GM18499 (cell line): Measurements from ENCODE around the gene GPRIN3.
"Not testable (repeated sequence)": the region's sequence is repeated elsewhere in the genome, so short reads cannot be mapped to it uniquely, and the experiment has no call there.

ENCODE experiments used
- ATAC-seq: cut with Tn5 transposase; IDR thresholded peaks from one replicate; pipeline ENCODE4 v1.9.1; 2021; ENCODE audit warnings: moderate number of reproducible peaks; ENCODE audit not compliant: insufficient read depth, unreplicated experiment

The GPRIN3 gene

DNA sequence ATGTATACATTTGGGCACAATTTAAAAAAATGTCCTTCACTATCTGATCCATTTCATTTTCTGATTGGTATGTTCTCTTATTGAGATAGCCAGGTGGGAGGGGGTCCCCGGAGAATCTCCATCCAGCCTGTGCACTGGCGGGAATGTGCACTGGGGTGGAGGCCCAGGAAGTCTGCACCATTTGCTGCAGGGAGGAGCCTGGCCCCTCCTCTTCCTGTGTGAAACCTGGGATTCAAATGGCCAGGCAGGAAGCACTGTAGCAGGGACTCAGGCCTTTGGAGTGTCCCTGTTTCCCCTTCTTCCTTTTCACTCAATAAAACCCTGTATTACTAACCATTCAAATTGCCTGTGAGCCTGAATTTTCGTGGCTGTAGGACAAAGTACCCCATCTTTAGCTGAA lies 44.3 kb downstream of the GPRIN3 start:
- no peak for ATAC-seq

DNA sequence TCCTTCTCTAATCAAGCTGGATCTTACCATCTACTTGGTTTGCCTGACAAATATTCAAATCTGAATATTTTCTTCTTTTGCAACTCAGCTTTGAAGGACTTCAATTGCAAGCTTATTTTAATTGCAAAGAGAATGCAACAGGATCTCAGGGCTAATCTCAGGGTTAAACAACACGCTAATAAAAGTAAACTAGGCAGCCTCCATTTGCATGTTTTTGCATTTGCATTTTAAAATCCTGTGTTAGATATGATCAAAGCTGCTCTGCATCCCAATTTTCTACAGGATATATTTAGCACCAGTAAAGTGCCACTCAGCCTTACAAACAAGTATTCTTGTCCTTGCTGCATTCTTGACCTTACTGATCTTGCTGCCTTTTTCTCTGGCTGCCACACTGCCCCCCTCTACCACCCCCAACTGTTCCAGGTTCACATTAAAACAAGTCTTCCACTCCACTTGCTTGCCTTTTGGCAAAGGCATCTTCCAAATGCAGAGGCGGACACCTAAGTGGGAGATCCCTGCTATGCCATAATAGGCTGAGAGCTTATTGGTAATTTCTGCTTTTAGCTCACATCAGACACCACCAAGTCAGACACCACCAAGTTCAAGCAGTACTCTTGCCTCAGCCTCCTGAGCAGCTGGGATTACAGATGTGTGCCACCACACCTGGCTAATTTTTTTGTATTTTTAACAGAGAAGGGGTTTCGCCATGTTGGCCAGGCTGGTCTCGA lies 48.1 kb downstream of the GPRIN3 start:
- ATAC-seq, result no peak

DNA sequence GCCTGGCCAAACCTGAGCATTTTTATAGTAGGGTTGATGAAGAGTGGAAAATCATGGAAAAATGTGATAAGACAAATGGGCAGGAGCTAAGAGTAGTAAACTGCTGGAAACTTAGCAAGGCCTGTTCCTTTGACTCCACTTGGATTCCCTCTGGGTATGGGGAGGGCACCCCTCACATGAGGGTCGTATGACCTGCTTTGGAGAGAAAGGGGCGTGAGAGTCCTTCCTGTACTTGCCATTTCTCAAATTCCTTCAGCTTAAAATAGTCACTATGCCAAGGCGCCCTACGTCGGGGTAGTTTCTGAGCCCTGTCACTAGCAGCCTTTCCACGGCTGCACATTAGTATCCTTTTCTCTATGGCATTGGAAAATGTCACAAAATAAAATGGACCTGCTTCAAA lies 49.1 kb downstream of the GPRIN3 start:
- no peak for ATAC-seq

DNA sequence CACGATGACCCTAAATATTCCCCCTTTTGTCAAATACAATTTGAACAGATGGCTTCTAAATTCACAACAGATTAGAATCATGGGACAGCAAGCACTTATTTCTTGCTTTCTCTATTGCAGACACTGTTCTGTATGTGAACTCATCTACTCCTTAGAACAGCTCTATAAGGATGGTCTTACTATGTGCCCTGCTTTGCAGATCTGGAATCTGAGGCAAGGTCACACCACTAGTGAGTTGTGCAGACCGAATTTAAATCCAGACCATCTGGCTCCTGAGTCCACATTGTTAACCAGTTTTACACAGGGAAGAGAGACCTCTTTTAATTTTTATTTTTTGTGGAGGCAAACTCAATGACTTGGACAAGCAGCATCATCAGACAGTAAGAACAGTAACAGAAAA lies 50.2 kb downstream of the GPRIN3 start:
- ATAC-seq, result no peak

DNA sequence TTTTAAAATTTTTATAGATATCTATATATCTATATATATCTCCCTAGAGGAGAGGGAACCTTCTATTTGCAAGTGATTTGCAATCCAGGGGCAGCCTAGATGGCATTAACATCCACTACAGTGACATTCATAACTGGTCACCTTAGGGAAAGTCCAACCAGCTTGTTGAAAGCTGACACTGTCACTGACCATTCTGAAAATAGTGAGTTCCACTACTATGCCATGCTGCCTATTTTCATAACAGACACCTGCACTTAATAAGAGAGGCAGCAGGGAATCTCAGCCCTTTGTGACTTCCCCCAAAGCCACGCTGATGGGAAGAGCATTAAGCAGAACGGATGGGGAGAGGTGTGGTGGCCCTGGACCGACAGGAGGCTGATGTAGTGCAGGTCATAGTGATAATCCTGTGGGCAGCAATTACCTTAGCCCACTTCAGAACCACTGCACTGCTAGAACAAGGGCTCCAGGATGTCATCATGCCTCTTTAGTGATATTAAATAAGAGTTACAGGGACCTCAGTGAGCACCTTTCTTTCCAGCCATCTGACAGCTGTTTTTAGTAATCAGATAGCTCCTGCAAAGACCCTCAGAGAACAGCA lies 51.3 kb downstream of the GPRIN3 start:
- no peak for ATAC-seq

DNA sequence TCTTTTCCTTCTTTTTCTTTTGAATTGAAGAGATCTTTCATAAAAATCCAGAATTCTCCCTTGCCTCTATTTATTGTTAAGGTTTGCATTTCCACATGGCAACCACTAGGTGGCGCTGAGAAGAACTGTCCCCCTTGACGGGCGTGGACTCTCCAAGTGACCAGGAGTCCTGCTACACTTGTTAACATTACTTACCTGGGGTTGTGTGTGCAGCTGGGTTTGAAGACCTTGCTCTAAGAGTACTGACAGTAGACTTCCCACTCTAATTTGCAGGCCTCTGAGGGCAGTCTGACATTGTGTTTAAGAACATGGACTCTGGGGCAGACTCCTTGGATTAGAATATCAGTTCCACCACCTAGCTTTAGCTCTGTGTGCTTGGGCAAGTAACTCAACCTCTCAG lies 52.8 kb downstream of the GPRIN3 start:
- no peak for ATAC-seq

DNA sequence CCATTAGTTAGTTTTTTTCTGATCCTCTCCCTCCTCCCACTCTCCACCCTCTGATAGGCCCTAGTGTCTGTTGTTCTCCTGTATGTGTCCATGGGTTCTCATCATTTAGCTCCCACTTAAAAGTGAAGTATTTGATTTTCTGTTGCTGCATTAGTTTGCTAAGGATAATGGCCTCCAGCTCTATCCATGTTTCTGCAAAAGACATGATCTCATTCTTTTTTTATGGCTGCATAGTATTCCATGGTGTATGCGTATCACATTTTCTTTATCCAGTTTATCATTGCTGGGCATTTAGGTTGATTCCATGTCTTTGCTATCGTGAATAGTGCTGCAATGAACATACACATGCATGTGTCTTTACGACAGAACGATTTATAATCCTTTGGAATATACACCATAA lies 53.3 kb downstream of the GPRIN3 start:
- ATAC-seq, result not testable (repeated sequence)

DNA sequence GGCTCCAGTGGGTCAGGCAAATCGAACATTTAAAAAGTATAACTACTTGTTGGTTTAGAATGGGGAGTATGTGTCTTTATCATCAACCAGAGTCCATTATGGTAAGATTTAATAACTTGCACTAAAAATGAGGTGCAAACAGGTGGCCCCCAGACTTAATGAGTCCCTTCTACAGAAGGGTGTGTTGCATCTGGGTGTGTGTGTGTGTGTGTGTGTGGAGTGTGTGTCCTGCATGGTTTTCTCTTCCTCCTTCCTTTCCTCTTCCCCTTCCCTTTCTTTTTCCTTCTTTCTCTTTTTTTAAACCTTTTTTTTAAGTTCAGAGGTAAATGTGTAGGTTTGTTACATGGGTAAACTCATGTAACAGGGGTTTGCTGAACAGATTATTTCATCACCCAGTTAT lies 53.7 kb downstream of the GPRIN3 start:
- ATAC-seq, result no peak

DNA sequence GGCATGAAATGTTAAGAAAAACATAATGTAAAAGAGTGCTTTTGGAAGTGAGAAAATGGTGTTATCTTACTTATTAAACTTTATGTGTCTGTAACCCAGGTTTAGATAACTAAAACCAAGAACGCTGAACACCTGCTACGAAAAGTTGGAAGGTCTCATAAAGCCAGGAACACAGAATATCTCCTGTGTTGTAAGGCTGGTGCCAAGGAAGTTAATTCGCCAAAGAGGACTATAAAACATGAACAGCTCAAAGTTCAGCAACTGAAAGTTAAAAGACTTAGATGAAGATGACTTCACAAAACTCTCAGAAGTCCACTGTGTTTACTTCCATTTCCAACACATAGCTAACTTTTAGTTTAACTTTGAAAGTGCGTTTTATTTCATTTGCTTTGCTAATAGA lies 54.3 kb downstream of the GPRIN3 start:
- no peak for ATAC-seq

DNA sequence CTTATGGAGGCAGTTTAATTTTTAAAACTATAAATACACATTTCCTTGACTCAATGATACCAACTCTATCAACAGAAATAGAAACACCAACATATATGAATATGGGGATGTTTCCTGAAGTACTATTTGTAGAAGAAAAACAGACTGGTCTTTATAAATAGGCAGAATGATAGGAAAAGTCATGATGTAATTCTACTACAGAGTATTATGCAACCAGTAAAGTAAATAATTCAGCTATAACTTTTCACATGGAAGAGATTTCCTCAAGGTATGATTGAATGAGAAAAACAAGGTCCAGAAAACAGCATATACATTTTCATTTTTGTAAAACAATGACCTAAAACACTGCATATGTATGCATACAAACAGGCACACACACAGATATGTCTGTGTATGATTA lies 56.2 kb downstream of the GPRIN3 start:
- no peak for ATAC-seq

DNA sequence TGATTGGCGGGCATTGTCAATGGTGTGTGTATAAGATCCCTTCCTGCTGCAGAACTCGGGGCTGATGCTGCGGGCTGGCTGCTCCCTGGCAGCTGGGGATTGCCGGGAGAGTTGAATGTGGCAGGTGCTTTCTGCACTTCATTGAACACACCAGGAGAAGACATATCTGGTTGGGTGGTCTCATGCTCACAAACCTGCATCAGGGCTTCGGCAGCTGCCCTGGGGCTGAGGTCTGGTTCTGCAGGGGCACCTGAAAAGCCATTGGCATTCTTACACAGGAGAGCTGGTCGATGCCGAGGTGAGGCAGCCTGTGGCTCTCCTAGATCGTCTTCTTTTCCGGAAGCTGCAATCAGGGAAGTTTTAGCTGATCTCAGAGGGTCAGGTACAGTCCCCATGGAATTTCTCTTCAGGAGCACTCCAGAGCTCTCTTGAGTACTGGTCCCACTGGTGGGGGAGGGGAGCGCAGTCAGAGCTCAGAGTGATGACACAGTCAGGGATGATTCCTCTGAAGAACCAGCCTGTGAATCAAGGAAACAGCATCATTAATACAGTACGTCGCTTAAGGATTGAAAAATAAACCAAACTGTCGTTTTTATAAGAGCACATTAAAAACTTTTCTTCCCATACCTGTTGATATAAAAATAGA lies 57.8 kb downstream of the GPRIN3 start:
- no peak for ATAC-seq

DNA sequence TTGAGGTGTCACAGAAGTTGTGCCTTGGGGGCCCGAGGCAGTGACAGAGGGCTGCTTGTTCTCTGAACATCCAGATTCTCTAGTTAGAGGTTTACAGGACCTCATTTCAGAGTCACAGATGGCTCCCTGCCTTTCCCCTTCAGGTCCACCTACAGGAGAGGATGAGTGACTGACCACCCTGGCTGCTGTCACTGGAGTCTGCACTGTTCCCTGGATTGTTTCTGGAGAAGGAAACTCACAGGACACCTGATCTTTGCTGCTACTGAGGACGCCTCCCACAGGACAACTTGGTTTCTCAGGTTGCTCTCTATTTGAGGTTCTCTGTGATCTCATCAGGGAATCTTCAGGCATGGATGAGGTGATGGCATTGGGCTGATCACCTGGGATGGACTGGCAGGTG lies 58.3 kb downstream of the GPRIN3 start:
- ATAC-seq, result no peak

DNA sequence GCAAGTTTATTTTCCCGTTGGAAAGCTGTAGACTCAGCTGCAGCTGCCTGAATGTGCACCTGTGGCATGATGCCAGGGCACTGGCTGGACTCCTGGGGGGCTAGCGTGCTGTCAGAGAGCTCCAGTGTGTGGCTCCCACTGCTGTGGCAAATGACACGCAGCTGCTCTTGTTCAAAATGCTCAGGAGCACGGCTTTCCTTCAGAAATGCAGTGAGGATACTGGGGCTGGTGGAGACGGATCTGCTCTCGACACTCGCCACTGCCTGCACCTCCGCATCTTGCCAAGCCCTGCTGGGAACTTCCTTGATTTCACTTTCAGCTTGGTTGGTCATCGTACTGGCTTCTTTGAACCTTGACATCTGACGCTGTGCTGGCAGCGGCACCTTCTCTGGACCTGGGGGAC lies 58.7 kb downstream of the GPRIN3 start:
- no peak for ATAC-seq

DNA sequence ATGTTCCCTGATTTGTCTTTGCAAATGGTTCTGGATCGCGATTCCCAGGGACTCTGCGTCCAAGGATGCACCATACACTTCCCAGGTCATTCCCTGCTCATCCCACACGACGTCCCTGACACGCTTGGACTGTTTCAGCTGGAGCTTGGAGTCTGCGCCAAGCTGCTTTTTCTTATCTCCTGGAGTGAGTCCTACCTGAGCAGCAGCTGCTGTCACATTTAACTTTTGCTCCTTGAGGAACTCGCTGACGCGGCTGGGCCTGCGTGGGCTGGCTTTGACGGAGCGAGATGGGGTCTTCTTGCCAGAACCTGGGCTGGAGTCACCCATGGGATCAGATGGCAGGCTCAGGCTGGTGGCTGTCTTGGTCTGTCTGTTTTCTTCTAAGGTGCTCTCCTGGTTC lies 59.6 kb downstream of the GPRIN3 start:
- ATAC-seq, result no peak

DNA sequence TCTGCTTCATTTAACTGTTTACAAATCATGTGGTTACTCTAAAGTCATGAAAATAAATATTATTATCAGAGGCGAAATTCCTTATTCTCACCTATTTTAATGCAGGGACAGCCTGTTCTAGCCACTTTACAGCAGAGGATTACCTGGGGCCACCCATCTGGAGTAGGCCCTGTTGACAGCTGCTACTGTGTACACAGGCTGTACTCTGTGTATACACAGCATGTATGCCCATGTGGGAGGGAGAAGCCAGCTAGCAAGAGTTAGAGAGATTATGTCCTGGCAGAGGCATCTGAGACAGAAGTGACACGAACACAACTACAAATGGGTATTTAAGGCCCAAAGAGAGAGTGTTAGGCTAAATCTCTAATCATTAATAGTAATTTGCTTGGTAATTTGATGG lies 62.1 kb downstream of the GPRIN3 start:
- no peak for ATAC-seq

DNA sequence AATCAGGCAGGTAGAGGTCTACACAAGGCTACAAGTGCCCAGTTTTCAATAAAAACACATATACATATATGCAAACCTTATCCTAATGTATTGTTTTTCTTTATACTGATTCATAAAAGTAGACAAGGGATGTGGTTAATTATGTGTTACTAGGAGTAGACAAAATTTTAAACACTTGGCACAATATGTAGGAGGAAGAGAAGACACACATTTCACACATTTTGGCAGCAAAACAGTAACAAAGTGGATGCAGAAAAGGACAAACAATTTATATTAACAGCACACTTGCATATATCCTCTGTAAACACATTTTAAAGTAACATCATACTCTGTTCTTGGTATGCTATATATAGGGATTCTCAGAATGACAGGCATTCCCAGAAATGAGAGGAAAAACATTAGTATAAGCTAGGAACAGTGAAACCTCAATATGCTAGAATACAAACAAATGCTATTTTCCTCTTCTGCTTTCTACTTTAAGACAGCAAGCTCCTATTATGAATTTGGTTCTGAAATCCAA lies 63.8 kb downstream of the GPRIN3 start:
- ATAC-seq, result no peak

DNA sequence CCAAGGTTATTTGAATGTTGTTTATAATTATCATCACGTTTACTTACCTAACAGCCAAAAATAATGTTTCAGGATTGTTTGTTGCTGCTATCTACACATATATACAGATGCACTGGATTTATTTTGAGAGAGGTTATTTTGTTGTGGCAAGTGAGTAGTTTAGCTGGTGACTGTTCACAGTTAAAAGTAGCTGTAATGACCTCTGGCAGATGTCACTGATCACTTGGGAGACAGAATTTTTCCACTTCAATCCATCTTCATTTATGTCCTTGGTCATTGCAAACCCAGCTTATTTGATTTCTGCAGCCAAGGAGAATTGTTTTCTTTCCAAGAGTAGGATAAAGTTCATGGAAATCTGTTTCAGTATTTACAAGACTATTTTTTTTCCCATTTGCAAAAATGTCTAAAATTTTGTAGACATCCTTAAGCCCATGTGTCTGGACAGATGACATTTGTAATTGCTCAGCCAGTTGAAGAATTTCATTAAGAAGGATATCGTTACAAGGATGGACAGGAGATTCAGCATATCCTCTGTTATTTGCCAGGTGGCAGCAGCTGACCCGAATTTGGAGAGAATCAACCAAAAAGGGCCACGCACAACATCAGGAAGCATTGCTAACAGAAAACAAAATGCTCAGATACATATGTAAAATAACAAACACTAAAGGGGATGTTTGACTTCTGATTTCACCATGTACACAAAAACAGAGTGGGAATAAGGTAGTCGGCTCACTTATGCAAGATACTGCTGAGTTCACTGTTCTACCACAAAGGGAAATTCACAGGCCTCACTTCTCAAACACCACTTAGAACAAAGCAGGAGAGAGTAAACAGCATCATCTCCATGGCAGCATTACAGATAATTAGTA lies 64.5 kb downstream of the GPRIN3 start:
- no peak for ATAC-seq

DNA sequence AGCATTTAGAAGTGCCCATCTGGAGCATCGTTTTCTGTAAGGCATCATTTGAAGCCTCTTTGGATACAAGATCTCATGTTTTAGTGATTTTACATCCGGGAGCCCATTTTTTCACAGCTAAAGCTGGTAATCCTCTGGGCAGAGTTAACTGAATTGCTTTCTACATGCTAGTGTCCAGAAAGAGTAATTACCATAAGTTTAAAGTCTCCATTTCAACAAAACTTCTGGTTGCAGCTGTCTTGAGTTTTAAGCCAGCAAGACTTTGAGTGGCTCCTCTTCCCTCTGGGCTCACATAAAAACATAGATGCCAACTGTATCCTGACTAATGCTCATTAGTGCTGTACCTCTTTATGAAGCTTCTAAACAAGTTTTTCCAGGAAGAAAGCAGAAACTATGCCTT lies 65.4 kb downstream of the GPRIN3 start:
- ATAC-seq, result no peak

DNA sequence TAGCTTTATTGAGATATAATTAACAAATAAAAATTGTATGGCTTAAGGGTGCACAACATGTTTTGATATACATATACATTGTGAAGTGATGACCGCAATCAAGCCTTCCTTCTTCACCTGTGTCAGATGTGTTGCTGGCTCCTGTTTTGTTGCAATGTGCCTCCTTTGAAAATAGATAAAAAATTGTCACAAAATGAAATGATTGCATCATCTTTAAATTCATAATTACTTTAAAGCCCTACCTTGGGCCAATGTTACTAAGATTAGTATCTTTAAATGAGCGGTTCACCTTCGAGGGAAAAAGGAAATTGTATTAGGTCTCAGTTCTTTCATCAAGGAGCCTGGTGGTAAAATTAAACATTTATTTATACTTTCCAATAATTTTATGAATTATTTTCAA lies 77.3 kb downstream of the GPRIN3 start:
- no peak for ATAC-seq

DNA sequence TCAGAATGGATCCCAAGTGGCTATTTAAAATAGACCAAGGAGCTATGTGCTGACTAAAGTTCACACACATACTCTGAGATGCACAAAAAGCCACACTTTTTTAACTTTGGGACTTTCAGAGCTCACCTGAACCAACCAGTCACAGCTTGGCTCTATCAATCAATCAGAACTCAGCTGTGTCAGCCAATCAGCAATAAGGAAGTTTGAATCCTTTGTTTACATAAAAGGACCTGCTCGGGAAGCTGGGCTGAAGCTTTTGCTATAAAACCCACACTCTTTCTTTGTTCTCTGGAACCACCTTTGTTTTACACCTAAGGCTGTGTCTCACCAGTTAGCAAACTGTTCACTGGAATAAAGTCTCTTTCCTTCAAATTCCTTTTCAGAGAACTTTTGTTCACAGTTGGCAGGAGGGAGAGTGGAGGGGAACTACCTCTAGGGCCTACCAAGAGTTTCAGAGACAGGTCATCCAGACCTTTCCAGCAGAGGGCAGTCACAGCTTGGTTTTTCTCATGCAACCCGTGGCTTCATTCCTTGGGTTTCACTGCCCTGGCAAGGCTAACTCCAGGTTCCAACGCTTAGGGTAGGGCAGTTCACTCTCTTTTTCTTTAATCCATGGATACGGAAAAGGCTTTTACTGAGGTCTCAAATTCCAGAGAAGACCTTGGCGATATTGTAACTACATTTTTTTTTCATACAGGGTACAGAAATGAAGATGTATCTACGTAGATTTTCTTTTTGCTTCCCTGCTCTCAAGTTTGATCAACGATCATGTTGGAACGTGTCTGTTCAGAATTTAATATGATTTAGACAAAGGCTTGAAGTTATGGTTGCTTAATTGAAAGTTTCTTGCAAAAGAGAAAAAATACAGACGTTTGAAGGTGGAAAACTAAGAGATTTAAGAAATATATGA lies 80.7 kb downstream of the GPRIN3 start:
- ATAC-seq, result peak; percentile 75
